H1 (cell line): ENCODE measurements around the gene ARHGEF6. TPM values are rescaled to one million over a fixed set of nuclear protein-coding genes. Genes with fewer than 3 reads are reported as not detected.

Experiments
- CTCF ChIA-PET: fragments of 300-600 bp; sonication (Branson Sonifier 250); formaldehyde crosslinking; loops from one replicate; lab custom pipeline; 2021; ENCODE audit not compliant: partially characterized antibody; lab: Charles Lee
- POLR2A ChIA-PET: fragments of 300-600 bp; sonication (Branson Sonifier 250); formaldehyde crosslinking; loops from one replicate; lab custom pipeline; 2021; ENCODE audit warnings: inconsistent platforms; ENCODE audit not compliant: partially characterized antibody; lab: Charles Lee
- DNase-seq, 2 experiments: peaks; one replicate each; pipeline versions ENCODE4 v3.0.0 to v3.0.0-alpha.2; 2010 to 2022; ENCODE audit warnings: low spot score in 2 of 2, low read depth in 1 of 2, mixed read lengths in 1 of 2
- FAIRE-seq: peaks from 2 replicates; lab custom pipeline; 2011; peaks lifted over from hg19 to GRCh38; lab: Jason Lieb, UNC
- H2AFZ ChIP-seq: 2 replicates; pipeline ENCODE4 v1.8.1; 2012; ENCODE audit warnings: low read length, inconsistent platforms
- H2AK5ac ChIP-seq: 2 replicates; pipeline ENCODE4 v1.6.1; 2013; ENCODE audit warnings: low read depth, low read length
- H2BK120ac ChIP-seq: replicated peaks from 2 replicates; pipeline ENCODE3; 2013; ENCODE audit warnings: low read depth, low read length, inconsistent platforms
- H2BK12ac ChIP-seq: 2 replicates; pipeline ENCODE4 v1.6.1; 2013; ENCODE audit warnings: low read depth, low read length
- H2BK15ac ChIP-seq: 2 replicates; pipeline ENCODE4 v1.6.1; 2013; ENCODE audit warnings: low read length
- H2BK20ac ChIP-seq: 2 replicates; pipeline ENCODE4 v1.6.1; 2013; ENCODE audit warnings: low read length
- H2BK5ac ChIP-seq: 2 replicates; pipeline ENCODE4 v1.6.1; 2013; ENCODE audit warnings: low read depth, low read length
- H3K14ac ChIP-seq: 2 replicates; pipeline ENCODE4 v1.6.1; 2013; ENCODE audit warnings: inconsistent platforms; ENCODE audit not compliant: insufficient read length
- H3K18ac ChIP-seq: 2 replicates; pipeline ENCODE4 v1.6.1; 2013; ENCODE audit warnings: low read length; ENCODE audit errors: extremely low read depth
- H3K23ac ChIP-seq: 2 replicates; pipeline ENCODE4 v1.6.1; 2013; ENCODE audit warnings: inconsistent platforms; ENCODE audit not compliant: insufficient read length
- H3K23me2 ChIP-seq: 2 replicates; pipeline ENCODE4 v1.6.1; 2013; ENCODE audit warnings: low read depth, low read length
- H3K27ac ChIP-seq: 2 replicates; pipeline ENCODE4 v1.6.1; 2011; ENCODE audit warnings: low read depth, low read length, inconsistent platforms
- H3K27me3 ChIP-seq, 4 experiments: replicated peaks in 1 of 4; 1 replicate in 1 of 4; 2 replicates in 3 of 4; pipeline versions ENCODE4 v1.6.1 to v1.8.1; 2011 to 2013; ENCODE audit warnings: low read length in 3 of 4, mild to moderate bottlenecking in 3 of 4, inconsistent platforms in 2 of 4, mixed read lengths in 2 of 4, moderate library complexity in 1 of 4; ENCODE audit not compliant: control insufficient read depth in 3 of 4, insufficient read depth in 3 of 4; ENCODE audit errors: extremely low read depth in 1 of 4
- H3K36me3 ChIP-seq, 4 experiments: 2 replicates each; pipeline versions ENCODE4 v1.6.1 to v1.8.1; 2011 to 2013; ENCODE audit warnings: mild to moderate bottlenecking in 4 of 4, low read length in 3 of 4, moderate library complexity in 2 of 4, control low read depth in 1 of 4, inconsistent platforms in 1 of 4; ENCODE audit not compliant: insufficient read depth in 4 of 4, control insufficient read depth in 2 of 4
- H3K4ac ChIP-seq: replicated peaks from 2 replicates; pipeline ENCODE3; 2013; ENCODE audit warnings: low read length, low read depth, mixed read lengths, inconsistent platforms; ENCODE audit not compliant: insufficient read length
- H3K4me1 ChIP-seq, 4 experiments: replicated peaks in 1 of 4; 1 replicate in 1 of 4; 2 replicates in 3 of 4; pipeline versions ENCODE4 v1.6.1 to v1.8.1; 2011 to 2013; ENCODE audit warnings: low read length in 3 of 4, inconsistent platforms in 2 of 4, mixed read lengths in 1 of 4; ENCODE audit not compliant: insufficient read depth in 4 of 4, control insufficient read depth in 3 of 4
- H3K4me2 ChIP-seq, 2 experiments: 2 replicates each; pipeline versions ENCODE4 v1.6.1 to v1.8.1; 2011 to 2013; ENCODE audit warnings: low read depth in 2 of 2, low read length in 2 of 2, control low read depth in 1 of 2, inconsistent platforms in 1 of 2, mild to moderate bottlenecking in 1 of 2; ENCODE audit not compliant: insufficient read depth in 1 of 2
- H3K4me3 ChIP-seq, 4 experiments: fragments of 200-600, 300-600 bp in 1 of 4; sonication (generic), shearing (Covaris generic), sonication (Bioruptor Twin) in 1 of 4; 2 replicates each; pipeline versions ENCODE4 v1.5.1 to v1.8.1; 2011 to 2016; ENCODE audit warnings: low read length in 4 of 4, low read depth in 3 of 4, control low read depth in 2 of 4, inconsistent platforms in 2 of 4, mild to moderate bottlenecking in 2 of 4, mixed read lengths in 1 of 4, moderate library complexity in 1 of 4; ENCODE audit not compliant: insufficient read depth in 2 of 4; ENCODE audit errors: extremely low read depth in 1 of 4
- H3K56ac ChIP-seq: replicated peaks from 2 replicates; pipeline ENCODE3; 2013; ENCODE audit warnings: low read depth, mild to moderate bottlenecking, mixed read lengths, low read length, inconsistent platforms; ENCODE audit not compliant: insufficient read length
- H3K79me1 ChIP-seq: 2 replicates; pipeline ENCODE4 v1.6.1; 2013; ENCODE audit warnings: low read depth, low read length, control low read depth
- H3K79me2 ChIP-seq, 2 experiments: 2 replicates each; pipeline versions ENCODE4 v1.6.1 to v1.8.1; 2012 to 2013; ENCODE audit warnings: low read length in 2 of 2, mild to moderate bottlenecking in 2 of 2, inconsistent platforms in 1 of 2; ENCODE audit not compliant: insufficient read depth in 2 of 2, control insufficient read depth in 1 of 2
- H3K9ac ChIP-seq, 4 experiments: replicated peaks in 1 of 4; 1 replicate in 1 of 4; 2 replicates in 3 of 4; pipeline versions ENCODE4 v1.6.1 to v1.8.1; 2011 to 2013; ENCODE audit warnings: low read depth in 3 of 4, low read length in 3 of 4, control low read depth in 2 of 4, mild to moderate bottlenecking in 2 of 4, moderate library complexity in 2 of 4, inconsistent platforms in 1 of 4; ENCODE audit errors: extremely low read depth in 1 of 4
- H3K9me3 ChIP-seq, 2 experiments: 2 replicates each; pipeline versions ENCODE4 v1.6.1 to v1.8.1; 2012 to 2013; ENCODE audit warnings: mild to moderate bottlenecking in 2 of 2, moderate library complexity in 2 of 2, control low read depth in 1 of 2, inconsistent platforms in 1 of 2, low read depth in 1 of 2, low read length in 1 of 2, mixed read lengths in 1 of 2; ENCODE audit not compliant: insufficient read depth in 2 of 2
- H4K20me1 ChIP-seq, 2 experiments: replicated peaks in 1 of 2; 2 replicates each; pipeline versions ENCODE3 to v1.8.1; 2011 to 2013; ENCODE audit warnings: inconsistent platforms in 2 of 2, low read length in 2 of 2, mild to moderate bottlenecking in 1 of 2; ENCODE audit not compliant: insufficient read depth in 2 of 2, control insufficient read depth in 1 of 2
- H4K5ac ChIP-seq: 2 replicates; pipeline ENCODE4 v1.6.1; 2013; ENCODE audit warnings: low read length, low read depth, mixed read lengths, inconsistent platforms; ENCODE audit not compliant: insufficient read length
- H4K8ac ChIP-seq: 2 replicates; pipeline ENCODE4 v1.8.0; 2013; ENCODE audit warnings: mild to moderate bottlenecking, moderate library complexity, low read length, inconsistent platforms; ENCODE audit not compliant: insufficient read depth; ENCODE audit errors: extremely low read depth
- H4K91ac ChIP-seq: replicated peaks from 2 replicates; pipeline ENCODE3; 2013; ENCODE audit warnings: low read length, mixed read lengths, inconsistent platforms; ENCODE audit not compliant: insufficient read length
- ATF2 ChIP-seq: IDR thresholded peaks from 2 replicates; pipeline ENCODE4 v1.6.1; 2012; ENCODE audit warnings: low read length, inconsistent platforms
- BACH1 ChIP-seq: IDR thresholded peaks from 2 replicates; pipeline ENCODE4 v1.6.1; 2012; ENCODE audit warnings: low read length, improper control_type of control experiment
- BCL11A ChIP-seq, 2 experiments: IDR thresholded peaks; one replicate each; pipeline ENCODE4 v1.6.1; 2011; ENCODE audit warnings: low read depth in 2 of 2, low read length in 2 of 2, mild to moderate bottlenecking in 2 of 2
- CTBP2 ChIP-seq: IDR thresholded peaks from 2 replicates; pipeline ENCODE4 v1.7.0; 2011; ENCODE audit warnings: borderline replicate concordance, mild to moderate bottlenecking, moderate library complexity, mixed read lengths, low read length; ENCODE audit not compliant: insufficient read depth, insufficient read length
- FOSL1 ChIP-seq: IDR thresholded peaks from 2 replicates; pipeline ENCODE4 v1.6.1; 2011; ENCODE audit warnings: mild to moderate bottlenecking, low read depth, low read length, moderate library complexity; ENCODE audit not compliant: insufficient read depth
- GTF2F1 ChIP-seq: IDR thresholded peaks from 2 replicates; pipeline ENCODE4 v1.6.1; 2012; ENCODE audit warnings: low read depth, low read length, improper control_type of control experiment, borderline replicate concordance
- HDAC2 ChIP-seq, 2 experiments: fragments of 300-600 bp in 1 of 2; sonication (generic) in 1 of 2; IDR thresholded peaks; 2 replicates each; pipeline ENCODE4 v1.6.1; 2011 to 2012; ENCODE audit warnings: low read depth in 2 of 2, low read length in 2 of 2, mild to moderate bottlenecking in 2 of 2, moderate library complexity in 2 of 2, borderline replicate concordance in 1 of 2, inconsistent platforms in 1 of 2
- KDM4A ChIP-seq: IDR thresholded peaks from one replicate; pipeline ENCODE4 v1.7.1; 2012; ENCODE audit warnings: low read depth, mild to moderate bottlenecking, moderate library complexity, low read length, inconsistent platforms; ENCODE audit not compliant: severe bottlenecking
- NANOG ChIP-seq: IDR thresholded peaks from 2 replicates; pipeline ENCODE4 v1.6.1; 2011; ENCODE audit warnings: low read length, low read depth, mild to moderate bottlenecking, inconsistent platforms; ENCODE audit not compliant: insufficient read depth, poor library complexity, severe bottlenecking
- POLR2AphosphoS5 ChIP-seq: IDR thresholded peaks from 2 replicates; pipeline ENCODE4 v1.6.1; 2011; ENCODE audit warnings: low read depth, low read length
- RAD21 ChIP-seq, 2 experiments: IDR thresholded peaks in 1 of 2; conservative IDR thresholded peaks in 1 of 2; 2 replicates each; pipeline ENCODE4 v1.6.1; 2011; ENCODE audit warnings: low read depth in 2 of 2, low read length in 2 of 2, improper control_type of control experiment in 1 of 2, inconsistent platforms in 1 of 2, mild to moderate bottlenecking in 1 of 2, moderate library complexity in 1 of 2
- SP4 ChIP-seq: IDR thresholded peaks from 2 replicates; pipeline ENCODE4 v1.6.1; 2012; ENCODE audit warnings: low read length, inconsistent platforms
- WGBS, 2 experiments: shearing (Covaris generic) in 1 of 2; methylation state at CpG; one replicate each; pipeline versions ENCODE4 v1.1.6 to v1.1.7; 2013 to 2015; ENCODE audit warnings: low lambda C conversion rate in 2 of 2, mixed read lengths in 2 of 2, inconsistent platforms in 1 of 2, low coverage in 1 of 2, missing lambda C conversion rate in 1 of 2; ENCODE audit not compliant: insufficient replicate concordance in 2 of 2, insufficient coverage in 1 of 2, insufficient read length in 1 of 2; ENCODE audit errors: extremely low coverage in 1 of 2, missing lambda C conversion rate in 1 of 2; 5-methylcytosine and 5-hydroxymethylcytosine counted together
- polyA plus RNA-seq, 7 experiments: library from polyadenylated mRNA; depleted of rRNA in 3 of 7; stranded (reverse) in 5 of 7; unstranded in 2 of 7; fragments of >200 nt in 5 of 7; fragments of 200-250 nt in 2 of 7; gene quantifications; 1 replicate in 5 of 7; 2 replicates in 1 of 7; 4 replicates in 1 of 7; pipeline versions ENCODE4 v1.2.1 to v1.2.3, GENCODE V29; 2011 to 2013; ENCODE audit warnings: missing spikeins in 2 of 7, mixed read lengths in 2 of 7
- total RNA-seq: library from RNA; stranded (reverse); fragmentation: NEBNext Ultra II Directional; extraction: Animal tissue kit (Norgen Biotek cat#: 25700); gene quantifications from 2 replicates; pipeline ENCODE4 v1.2.1, GENCODE V29; 2021

The ARHGEF6 gene
- total and polyA plus RNA-seq, 2 of the 8 experiments (the other 6 are each of a cell fraction or from before 2014, with no cell fraction given) = 3.6 to 3.7 TPM

- no peak overlapping the region for H3K4me3 ChIP-seq
- no peaks in the 10 kb centered on the region for H3K27me3 ChIP-seq
- no peak overlapping the region for H4K5ac ChIP-seq
- H2BK12ac ChIP-seq = no peak overlapping the region
- no peak for FAIRE-seq
- no peak overlapping the region for H3K4ac ChIP-seq
- H2BK5ac ChIP-seq = no peak overlapping the region
- no peak overlapping the region for H3K9ac ChIP-seq
- no peaks in the 10 kb centered on the region for H3K4me1 ChIP-seq
- H3K4me2 ChIP-seq = no peak overlapping the region
- H2AFZ ChIP-seq = no peak overlapping the region
- H3K23me2 ChIP-seq = no peaks in the 10 kb centered on the region
- POLR2A ChIA-PET = interaction anchor here (1.5 kb wide), 1 partner anchor 51 kb away, joined by 4 read pairs; the partner anchor contains the start of gene RBMX
- H3K79me1 ChIP-seq = no peaks in the 10 kb centered on the region
- H3K79me2 ChIP-seq = no peaks in the 10 kb centered on the region
- CTCF ChIA-PET = no interaction called here
- H3K27ac ChIP-seq = no peak overlapping the region
- no peak for DNase-seq
- no peak overlapping the region for H2BK15ac ChIP-seq
- WGBS, 2 experiments = 92% methylated on average over 5 of the region's 5 CpGs; no CpG with 5 or more reads in 1 of the 2 experiments
- H3K14ac ChIP-seq = no peak overlapping the region
- H3K9me3 ChIP-seq = no peaks in the 10 kb centered on the region
- H4K20me1 ChIP-seq = no peaks in the 10 kb centered on the region
- no peak overlapping the region for H2AK5ac ChIP-seq
- no peak overlapping the region for H2BK20ac ChIP-seq
- H3K36me3 ChIP-seq = no peaks in the 10 kb centered on the region
- H3K18ac ChIP-seq = no peak overlapping the region
- H2BK120ac ChIP-seq = no peak overlapping the region
- H3K56ac ChIP-seq = no peak overlapping the region
- H4K91ac ChIP-seq = no peak overlapping the region
- no peak overlapping the region for H3K23ac ChIP-seq
- H4K8ac ChIP-seq = no peak overlapping the region
- TF ChIP-seq RAD21 (IDR thresholded peaks at IDR 0.05 in 1 of 2, conservative IDR thresholded peaks at IDR 0.05 in 1 of 2; ENCODE audit: low read depth in 2 of 2, low read length in 2 of 2) (no peak), BACH1 (no peak), KDM4A (no peak), BCL11A (IDR thresholded peaks at IDR 0.05; ENCODE audit: low read depth in 2 of 2, low read length in 2 of 2) (no peak), NANOG (no peak), SP4 (no peak), HDAC2 (IDR thresholded peaks at IDR 0.05; ENCODE audit: borderline replicate concordance in 1 of 2, low read depth in 2 of 2, low read length in 2 of 2) (no peak), GTF2F1 (no peak), ATF2 (no peak), POLR2AphosphoS5 (no peak), FOSL1 (no peak), CTBP2 (no peak)
Measured at GRCh38 chrX:136829413-136829812, 48.7 kb upstream of the ARHGEF6 start.
